Neural progenitor cell (in vitro differentiated cells): ENCODE results near the gene AFF3.

Source experiments
- CTCF ChIP-seq: fragments of 200-600 bp; sonication (generic); IDR thresholded peaks from 2 replicates; pipeline ENCODE4 v1.5.1; 2017; ENCODE audit warnings: antibody characterized with exemption, mild to moderate bottlenecking
- EZH2 ChIP-seq: fragments of 200-600 bp; sonication (generic); IDR thresholded peaks from 2 replicates; pipeline ENCODE4 v1.6.1; 2017; ENCODE audit warnings: antibody characterized with exemption, mild to moderate bottlenecking, moderate library complexity
- EZH2phosphoT487 ChIP-seq: fragments of 200-600 bp; sonication (generic); IDR thresholded peaks from 2 replicates; pipeline ENCODE4 v1.6.1; 2017; ENCODE audit warnings: antibody characterized with exemption

- TF ChIP-seq CTCF (no peak), EZH2 (no peak), EZH2phosphoT487 (no peak)
Measured at GRCh38 chr2:99845296-99845695, 297.1 kb downstream of the AFF3 start.
